HepG2 (cell line): ENCODE results near the gene PATZ1. TPM values are rescaled to one million over a fixed set of nuclear protein-coding genes. Genes with fewer than 3 reads are reported as not detected.

ENCODE experiments used
- E2F5 ChIP-seq: sonication (generic); formaldehyde crosslinking; conservative IDR thresholded peaks from 2 replicates; pipeline ENCODE4 v1.4.0; 2020; ENCODE audit warnings: missing genetic modification reagents
- GLI4 ChIP-seq: sonication (generic); formaldehyde crosslinking; IDR thresholded peaks from 2 replicates; pipeline ENCODE4 v1.5.1; 2020; ENCODE audit warnings: missing genetic modification reagents, mild to moderate bottlenecking, moderate library complexity, borderline replicate concordance
- HNF1A ChIP-seq, 2 experiments: sonication (generic) in 1 of 2; formaldehyde crosslinking in 1 of 2; IDR thresholded peaks; 2 replicates each; pipeline versions ENCODE4 v1.4.0 to v1.6.1; 2016 to 2020; ENCODE audit warnings: borderline replicate concordance in 1 of 2, low read depth in 1 of 2, mild to moderate bottlenecking in 1 of 2, missing genetic modification reagents in 1 of 2
- MXI1 ChIP-seq: IDR thresholded peaks from 3 replicates; pipeline ENCODE4 v1.6.1; 2012; ENCODE audit warnings: low read depth, low read length, inconsistent platforms, borderline replicate concordance
- NONO ChIP-seq, 2 experiments: fragments of 450-650 bp in 1 of 2; sonication (generic) in 1 of 2; formaldehyde crosslinking in 1 of 2; IDR thresholded peaks in 1 of 2; conservative IDR thresholded peaks in 1 of 2; 2 replicates each; pipeline versions ENCODE4 v1.6.1 to v1.8.0; 2017 to 2022; ENCODE audit warnings: mild to moderate bottlenecking in 1 of 2, missing genetic modification reagents in 1 of 2, moderate library complexity in 1 of 2
- NR2C2 ChIP-seq: sonication (generic); formaldehyde crosslinking; IDR thresholded peaks from 2 replicates; pipeline ENCODE4 v1.4.0; 2020; ENCODE audit warnings: missing genetic modification reagents, mild to moderate bottlenecking, moderate library complexity, borderline replicate concordance
- RARA ChIP-seq: IDR thresholded peaks from 2 replicates; pipeline ENCODE4 v1.6.1; 2016; ENCODE audit warnings: missing genetic modification reagents, missing compliant biosample characterization
- SIN3A ChIP-seq: IDR thresholded peaks from 2 replicates; pipeline ENCODE4 v1.6.1; 2011; ENCODE audit warnings: low read depth, mild to moderate bottlenecking, control low read depth, low read length, borderline replicate concordance
- TBX2 ChIP-seq: sonication (generic); formaldehyde crosslinking; IDR thresholded peaks from 2 replicates; pipeline ENCODE4 v1.5.0; 2020; ENCODE audit warnings: missing genetic modification reagents, mild to moderate bottlenecking, borderline replicate concordance
- THAP11 ChIP-seq: IDR thresholded peaks from 2 replicates; pipeline ENCODE4 v1.6.1; 2016; ENCODE audit warnings: missing biosample characterization, missing genetic modification reagents
- ZBTB38 ChIP-seq: sonication (generic); formaldehyde crosslinking; IDR thresholded peaks from 2 replicates; pipeline ENCODE4 v1.5.1; 2020; ENCODE audit warnings: mild to moderate bottlenecking, missing genetic modification reagents
- ZNF331 ChIP-seq: sonication (generic); formaldehyde crosslinking; IDR thresholded peaks from 2 replicates; pipeline ENCODE4 v1.4.0; 2020; ENCODE audit warnings: missing genetic modification reagents
- ZNF350 ChIP-seq: sonication (generic); formaldehyde crosslinking; IDR thresholded peaks from 2 replicates; pipeline ENCODE4 v1.4.0; 2020; ENCODE audit warnings: mild to moderate bottlenecking, low read depth, missing genetic modification reagents, borderline replicate concordance
- ZNF546 ChIP-seq: sonication (generic); formaldehyde crosslinking; conservative IDR thresholded peaks from 2 replicates; pipeline ENCODE4 v1.8.1; 2023; ENCODE audit warnings: mild to moderate bottlenecking, missing genetic modification reagents
- ZNF547 ChIP-seq: sonication (generic); formaldehyde crosslinking; IDR thresholded peaks from 2 replicates; pipeline ENCODE4 v1.5.1; 2020; ENCODE audit warnings: mild to moderate bottlenecking, missing genetic modification reagents
- ZNF589 ChIP-seq: sonication (generic); formaldehyde crosslinking; conservative IDR thresholded peaks from 2 replicates; pipeline ENCODE4 v1.8.0; 2022; ENCODE audit warnings: mild to moderate bottlenecking, moderate library complexity, missing genetic modification reagents
- ZNF672 ChIP-seq: sonication (generic); formaldehyde crosslinking; IDR thresholded peaks from 2 replicates; pipeline ENCODE4 v1.8.1; 2022; ENCODE audit warnings: missing genetic modification reagents
- ZNF747 ChIP-seq: sonication (generic); formaldehyde crosslinking; IDR thresholded peaks from 2 replicates; pipeline ENCODE4 v1.8.1; 2023; ENCODE audit warnings: missing genetic modification reagents, mild to moderate bottlenecking, borderline replicate concordance
- ZNF773 ChIP-seq: sonication (generic); formaldehyde crosslinking; IDR thresholded peaks from 2 replicates; pipeline ENCODE4 v1.4.0; 2020; ENCODE audit warnings: missing genetic modification reagents, borderline replicate concordance
- polyA plus RNA-seq, 8 experiments: library from polyadenylated mRNA; depleted of rRNA in 3 of 8; stranded (reverse) in 7 of 8; unstranded in 1 of 8; fragments of >200 nt; fragmentation: Illumina TruSeq in 4 of 8; extraction: Trizol in 4 of 8; gene quantifications; 2 replicates each; pipeline versions ENCODE4 v1.2.1 to v1.2.3, GENCODE V29; 2011 to 2016; ENCODE audit warnings: low read depth in 4 of 8, missing spikeins in 1 of 8, mixed read lengths in 1 of 8; ENCODE audit not compliant: insufficient read depth in 1 of 8
- total RNA-seq, 5 experiments: library from RNA; depleted of rRNA; stranded (reverse); fragments of >200 nt; fragmentation: Illumina TruSeq; extraction: Trizol; gene quantifications; 2 replicates each; pipeline ENCODE4 v1.2.3, GENCODE V29; 2016; ENCODE audit warnings: low read depth in 1 of 5
- TF ChIP-seq, protein P1 (sequence below): IDR thresholded peaks from 2 replicates; pipeline ENCODE4 v1.6.1; 2016; ENCODE audit warnings: mild to moderate bottlenecking

Gene PATZ1
- total and polyA plus RNA-seq, 2 of the 13 experiments (the other 11 are each of a cell fraction or from before 2014, with no cell fraction given): 24.9 to 30.5 TPM

- TF ChIP-seq HNF1A (IDR thresholded peaks at IDR 0.05; ENCODE audit: low read depth): no peak
- TF ChIP-seq HNF1A (CRISPR knock-in tag; IDR thresholded peaks at IDR 0.05; ENCODE audit: borderline replicate concordance): peak; percentile 17; the same call in 1 of the 2 replicates
- no peak for TF ChIP-seq NONO (IDR thresholded peaks at IDR 0.05)
- peak; percentile 67 for TF ChIP-seq NONO (CRISPR knock-in tag; conservative IDR thresholded peaks at IDR 0.05)
- TF ChIP-seq ZNF331 (CRISPR knock-in tag): peak; percentile 12; the same call in 1 of the 2 replicates
- peak; percentile 76 for TF ChIP-seq NR2C2 (CRISPR knock-in tag)
- TF ChIP-seq TBX2 (CRISPR knock-in tag): no peak
- TF ChIP-seq, protein P1, sequence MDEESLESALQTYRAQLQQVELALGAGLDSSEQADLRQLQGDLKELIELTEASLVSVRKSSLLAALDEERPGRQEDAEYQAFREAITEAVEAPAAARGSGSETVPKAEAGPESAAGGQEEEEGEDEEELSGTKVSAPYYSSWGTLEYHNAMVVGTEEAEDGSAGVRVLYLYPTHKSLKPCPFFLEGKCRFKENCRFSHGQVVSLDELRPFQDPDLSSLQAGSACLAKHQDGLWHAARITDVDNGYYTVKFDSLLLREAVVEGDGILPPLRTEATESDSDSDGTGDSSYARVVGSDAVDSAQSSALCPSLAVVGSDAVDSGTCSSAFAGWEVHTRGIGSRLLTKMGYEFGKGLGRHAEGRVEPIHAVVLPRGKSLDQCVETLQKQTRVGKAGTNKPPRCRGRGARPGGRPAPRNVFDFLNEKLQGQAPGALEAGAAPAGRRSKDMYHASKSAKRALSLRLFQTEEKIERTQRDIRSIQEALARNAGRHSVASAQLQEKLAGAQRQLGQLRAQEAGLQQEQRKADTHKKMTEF: peak; percentile 42; the same call in 1 of the 2 replicates
- TF ChIP-seq ZNF547 (CRISPR knock-in tag): peak; percentile 45; the same call in 1 of the 2 replicates
- no peak for TF ChIP-seq ZNF747 (CRISPR knock-in tag)
- peak; percentile 68; the same call in 1 of the 2 replicates for TF ChIP-seq ZNF589 (CRISPR knock-in tag)
- TF ChIP-seq ZNF350: 0 out of 2 replicates have a peak, but pooled peaks have one; percentile 9
- peak; percentile 21; the same call in 1 of the 2 replicates for TF ChIP-seq RARA (CRISPR knock-in tag)
- TF ChIP-seq ZNF672 (CRISPR knock-in tag): 0 out of 2 replicates have a peak, but pooled peaks have one; percentile 48
- peak; percentile 53 for TF ChIP-seq THAP11 (CRISPR knock-in tag)
- TF ChIP-seq ZBTB38 (CRISPR knock-in tag): peak; percentile 89
- TF ChIP-seq E2F5: peak; percentile 57; the same call in 1 of the 2 replicates
- TF ChIP-seq SIN3A: no peak
- TF ChIP-seq ZNF546 (CRISPR knock-in tag): peak; percentile 35; the same call in 1 of the 2 replicates
- no peak for TF ChIP-seq GLI4
- TF ChIP-seq ZNF773: no peak
- TF ChIP-seq MXI1: peak; percentile 77; the same call in 1 of the 3 replicates
Measured at GRCh38 chr22:31345331-31346254, 553 bp downstream of the PATZ1 start (continued).
